GM19463 (cell line): ENCODE results near the gene FLT1.

ENCODE experiments used
- ATAC-seq: cut with Tn5 transposase; IDR thresholded peaks from one replicate; pipeline ENCODE4 v1.9.1; 2021; ENCODE audit warnings: mild to moderate bottlenecking, moderate library complexity; ENCODE audit not compliant: unreplicated experiment

Gene FLT1

DNA sequence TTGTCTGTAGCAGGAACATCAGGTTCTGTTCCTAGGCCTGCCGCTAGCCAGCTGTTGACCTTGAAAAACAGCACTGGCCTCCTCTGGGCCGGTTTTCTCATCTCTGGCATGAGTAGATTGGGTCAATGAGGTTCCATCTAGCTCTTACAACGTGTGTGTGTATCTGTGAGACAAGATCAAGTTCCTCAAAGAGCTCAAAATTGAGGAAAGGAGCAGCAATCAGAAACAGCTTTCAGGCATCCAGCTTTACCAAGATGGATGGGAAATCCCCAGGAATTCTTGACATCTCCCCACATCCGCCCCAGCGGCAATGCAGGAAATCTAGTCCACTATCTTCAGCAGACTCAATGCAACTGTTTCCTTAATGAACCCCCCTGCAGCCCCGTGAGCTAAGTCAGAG, 4.9 kb downstream of the FLT1 start:
- ATAC-seq: no peak

DNA sequence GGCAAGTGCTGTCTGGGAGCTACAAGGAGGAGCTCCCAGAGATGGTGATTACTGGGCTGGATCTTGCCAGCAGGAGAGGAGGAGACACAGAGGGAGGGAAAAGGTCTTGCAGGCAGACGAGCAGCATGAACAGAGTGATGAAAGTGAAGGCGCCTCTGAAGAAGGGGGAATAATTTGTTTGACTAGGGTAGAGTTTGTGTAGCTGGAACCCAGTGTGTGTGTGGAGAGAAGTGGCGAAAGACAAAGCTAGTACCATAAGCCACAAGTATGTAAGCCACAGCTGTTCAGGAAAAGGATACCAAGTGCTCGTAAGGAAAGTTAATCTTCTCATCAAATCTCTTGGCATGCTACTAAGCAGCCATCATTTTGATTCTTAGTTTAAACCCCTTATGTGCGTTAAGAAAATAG, 5.4 kb downstream of the FLT1 start:
- ATAC-seq: no peak

DNA sequence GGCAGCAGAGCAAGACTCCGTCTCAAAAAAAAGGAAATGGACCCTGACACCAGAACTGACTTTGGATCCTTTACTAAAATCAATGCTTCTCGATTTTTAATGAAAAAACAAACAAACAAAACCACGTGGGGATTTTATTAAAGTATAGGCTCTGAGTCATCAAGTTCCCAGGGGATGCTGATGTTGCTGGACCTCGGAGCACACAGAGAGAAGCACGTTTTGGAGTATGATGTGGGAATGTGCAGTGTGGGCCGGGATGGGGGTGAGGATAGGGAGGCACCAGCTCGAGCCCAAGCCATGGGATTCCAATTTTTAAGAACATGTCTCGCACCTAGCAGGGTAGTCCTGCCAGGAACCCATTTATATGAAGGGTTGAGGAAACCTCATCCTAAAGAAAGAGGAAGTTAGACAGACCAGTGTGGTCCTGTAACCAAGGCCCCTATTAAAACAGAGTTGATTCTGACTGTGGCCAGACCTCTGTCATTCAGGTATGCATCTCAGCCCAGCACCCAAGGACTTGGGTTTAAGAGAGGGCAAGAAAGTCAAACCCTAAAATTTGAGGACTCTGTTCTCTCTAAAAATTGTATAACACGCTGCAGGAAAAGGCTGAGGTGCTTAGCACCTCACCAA, 6.4 kb downstream of the FLT1 start:
- ATAC-seq: no peak

DNA sequence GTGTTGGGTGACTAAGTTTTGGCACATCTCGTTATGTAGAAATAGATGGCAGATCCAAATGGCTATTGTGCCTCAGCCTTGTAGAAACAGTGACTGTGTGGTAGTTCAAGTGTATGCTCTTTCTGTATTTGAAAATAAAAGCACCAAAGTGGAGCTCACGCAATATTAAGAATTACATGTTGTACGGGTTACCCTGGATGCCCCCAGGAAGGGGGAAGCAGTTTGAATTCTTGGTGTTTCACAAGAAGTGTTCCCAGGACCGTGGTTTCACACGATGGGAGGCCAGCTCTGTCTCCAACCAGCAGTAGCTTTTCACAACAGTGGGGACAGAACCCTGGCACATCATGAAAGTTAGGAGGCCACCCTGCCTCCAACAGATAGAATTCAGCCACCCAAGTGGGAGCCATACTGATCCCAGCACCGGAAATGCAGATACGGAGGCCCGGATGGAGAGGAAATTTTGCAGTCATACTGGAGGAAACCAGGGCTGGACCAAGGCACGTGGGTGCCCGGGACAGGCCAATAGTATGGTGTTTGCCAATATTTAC, 8.9 kb downstream of the FLT1 start:
- ATAC-seq: no peak

DNA sequence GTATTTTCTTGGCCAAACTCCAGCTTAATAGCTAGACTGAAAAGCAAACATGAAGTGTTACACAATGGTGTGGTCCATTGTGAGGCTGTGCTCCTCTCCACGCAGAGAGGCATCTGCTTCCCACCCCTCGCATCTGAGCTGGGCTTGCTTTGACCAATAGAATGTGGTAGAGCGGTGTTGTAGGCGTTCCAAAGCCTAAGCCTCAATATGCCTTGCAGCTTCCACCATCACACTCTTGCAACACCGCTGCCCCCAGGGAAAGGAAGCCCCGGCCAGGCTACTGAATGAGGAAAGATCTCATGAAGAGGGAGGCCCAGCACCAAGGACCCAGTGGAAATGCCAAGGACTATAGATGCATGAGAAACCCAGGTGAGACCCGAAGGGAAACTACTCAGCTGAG, 9.4 kb downstream of the FLT1 start:
- ATAC-seq: no peak

DNA sequence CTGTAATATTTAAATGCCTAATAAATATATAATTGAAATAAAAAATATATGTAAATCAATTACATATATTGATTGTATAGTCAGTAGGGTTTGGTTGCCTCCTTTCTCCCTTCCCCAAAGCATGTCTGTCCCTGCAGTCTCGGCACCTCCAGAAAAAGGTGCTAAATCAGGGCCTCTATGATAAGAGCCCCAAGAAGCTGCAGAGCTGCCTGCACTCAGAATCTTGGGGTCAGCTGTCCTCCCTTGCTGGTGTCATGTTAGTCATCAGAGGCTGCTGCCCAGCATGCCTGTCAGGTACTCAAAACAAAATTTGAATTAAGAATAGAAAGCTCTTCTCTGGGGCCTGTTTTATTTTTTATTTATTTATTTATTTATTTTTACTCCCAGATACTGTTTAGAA, 9.8 kb downstream of the FLT1 start:
- ATAC-seq: no peak

DNA sequence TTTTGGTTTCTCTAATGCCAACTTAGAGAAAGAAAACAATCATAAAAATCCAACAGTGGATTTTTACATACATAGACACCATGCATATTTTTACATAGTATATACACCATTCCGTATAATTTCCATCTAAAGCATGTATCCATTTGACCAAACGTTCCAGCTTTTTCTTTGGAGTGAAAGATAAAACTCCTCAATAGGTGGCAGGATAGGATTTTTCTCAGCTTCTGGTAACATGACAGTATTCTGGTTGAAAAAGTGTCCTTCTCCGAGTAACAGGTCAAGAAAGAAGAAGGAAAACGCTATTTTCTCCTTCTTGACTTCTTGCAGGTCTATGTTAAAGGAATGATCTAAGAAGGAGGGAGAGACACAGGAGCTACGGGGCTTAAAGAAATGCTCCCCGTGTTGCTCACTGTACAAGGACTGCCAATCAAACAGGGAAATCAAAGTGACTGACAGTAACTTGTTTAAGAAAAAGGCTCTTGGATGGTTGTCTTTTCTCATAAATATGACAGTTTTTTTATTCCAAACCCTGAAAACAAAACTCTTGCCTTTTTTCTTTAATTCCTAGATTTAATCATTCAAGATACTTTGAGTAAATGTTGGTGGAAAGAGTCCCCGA, 11.5 kb downstream of the FLT1 start:
- ATAC-seq: no peak

DNA sequence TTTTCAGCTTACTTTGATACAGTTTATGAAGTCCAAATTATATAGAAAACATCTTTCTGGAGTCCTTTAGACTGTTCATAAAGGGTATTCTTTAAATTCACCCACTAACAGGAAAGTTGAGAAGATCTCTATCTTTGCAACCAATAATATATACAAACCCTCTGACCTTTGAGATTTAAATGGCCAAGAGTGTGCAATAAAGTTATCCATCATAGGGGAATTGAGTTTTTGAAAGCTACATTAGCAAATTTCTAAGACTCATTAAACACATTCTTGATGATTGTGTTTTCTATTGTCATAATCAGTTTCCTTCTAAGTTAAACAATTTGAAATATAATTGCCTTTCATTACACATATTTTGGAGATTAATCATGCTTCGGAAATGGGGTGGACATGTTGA, 15.9 kb downstream of the FLT1 start:
- ATAC-seq: no peak

DNA sequence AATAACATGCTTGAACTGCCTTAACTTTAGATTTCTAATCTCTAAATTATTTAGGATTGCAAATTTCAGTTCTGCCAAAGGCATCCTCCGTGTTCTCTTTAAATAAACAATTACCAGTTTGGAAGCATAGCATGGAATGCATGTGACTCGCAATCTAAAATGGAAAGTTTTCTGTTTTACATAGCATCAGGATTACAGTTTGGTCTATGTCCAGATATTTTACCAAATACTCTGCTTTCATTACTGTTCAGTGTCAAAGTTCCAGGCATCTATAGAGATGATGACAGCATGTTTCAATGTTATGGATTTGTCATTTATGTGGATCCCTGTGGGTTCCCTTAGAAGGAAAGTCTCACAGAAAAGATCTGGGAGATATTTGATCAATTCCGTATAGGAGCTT, 16.8 kb downstream of the FLT1 start:
- ATAC-seq: no peak

DNA sequence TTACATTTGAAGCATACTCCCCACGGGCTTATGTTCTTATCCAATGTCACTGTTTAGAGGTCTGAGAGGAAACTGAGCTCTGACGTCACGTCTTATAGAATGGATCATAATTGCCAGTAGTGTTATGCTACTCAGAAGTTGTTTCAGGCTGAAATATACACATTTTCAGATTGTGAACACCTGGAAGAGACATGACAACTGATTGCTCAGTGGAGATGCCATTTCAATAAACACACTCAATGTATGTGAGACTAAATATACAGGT, 17.3 kb downstream of the FLT1 start:
- ATAC-seq: no peak

DNA sequence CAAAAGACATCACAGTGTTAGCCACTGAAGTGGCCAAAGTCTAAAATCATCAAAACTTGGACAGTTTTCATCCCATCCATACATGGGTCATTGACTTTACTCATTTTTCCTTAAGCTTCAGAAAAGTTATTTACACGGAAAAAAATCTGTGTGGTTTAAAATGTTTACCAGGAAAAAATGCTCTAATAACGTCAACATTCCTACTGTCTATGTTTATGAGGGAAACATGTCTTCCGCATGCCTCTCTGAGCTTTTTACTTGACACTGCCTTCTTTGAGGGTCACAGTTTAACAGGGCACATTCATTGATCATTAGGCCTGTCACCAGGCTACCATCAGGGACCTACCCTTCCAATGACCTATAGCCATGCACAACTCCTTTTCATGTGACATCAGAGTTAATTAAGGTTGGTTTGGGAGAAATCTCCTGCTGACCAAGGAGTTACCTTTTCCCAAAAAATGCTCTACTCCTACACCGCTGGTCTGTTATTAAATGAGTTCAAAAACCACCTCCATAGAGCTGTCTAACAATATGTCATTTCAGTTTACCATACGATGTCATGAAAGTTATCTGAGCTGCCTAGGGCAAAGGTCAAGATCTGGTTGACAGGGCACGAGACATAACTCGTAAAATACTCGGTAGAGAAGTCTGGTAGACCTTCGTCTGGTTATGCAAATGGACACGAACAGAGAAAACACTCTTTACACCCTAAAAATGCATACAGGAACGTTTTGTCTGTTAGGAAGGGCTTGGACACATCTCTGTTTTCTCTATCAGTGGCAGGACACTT, 17.8 kb downstream of the FLT1 start:
- ATAC-seq: no peak

DNA sequence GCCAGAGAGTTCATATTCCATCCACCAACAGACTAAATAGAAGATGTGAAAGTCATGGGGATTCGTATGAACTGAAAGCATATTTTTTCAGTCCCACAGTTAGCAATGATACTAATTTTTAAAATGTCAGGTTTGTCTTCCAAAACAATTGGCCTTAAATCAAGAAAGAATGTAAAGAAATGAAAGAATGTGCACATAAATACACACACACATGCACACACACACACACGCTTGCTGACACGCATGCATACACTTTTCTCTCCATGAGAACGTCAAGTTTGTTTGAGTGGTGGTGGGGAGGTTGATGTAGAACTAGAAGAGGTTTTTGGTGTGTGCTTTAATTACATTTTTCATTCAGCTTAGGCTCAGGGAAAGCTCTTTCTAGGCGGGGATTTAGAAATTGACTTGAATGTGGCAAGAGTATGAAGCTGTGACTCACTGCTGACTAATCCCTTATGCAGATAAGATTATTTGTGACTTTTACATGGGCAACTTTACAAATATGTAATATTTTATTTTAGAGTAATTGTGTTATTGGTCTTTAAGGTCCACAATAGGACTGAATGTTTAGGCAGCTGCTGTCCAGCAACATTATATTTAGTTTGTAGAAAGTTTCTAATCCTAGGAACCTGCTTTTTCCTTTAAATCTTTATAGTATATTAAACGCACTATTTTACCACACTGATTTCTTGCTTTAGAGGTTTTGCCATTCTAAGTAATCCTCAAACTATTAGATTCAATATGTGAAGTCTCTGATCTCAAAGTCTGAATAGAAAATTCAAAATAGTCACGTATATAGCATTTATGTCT, 18.8 kb downstream of the FLT1 start:
- ATAC-seq: no peak

DNA sequence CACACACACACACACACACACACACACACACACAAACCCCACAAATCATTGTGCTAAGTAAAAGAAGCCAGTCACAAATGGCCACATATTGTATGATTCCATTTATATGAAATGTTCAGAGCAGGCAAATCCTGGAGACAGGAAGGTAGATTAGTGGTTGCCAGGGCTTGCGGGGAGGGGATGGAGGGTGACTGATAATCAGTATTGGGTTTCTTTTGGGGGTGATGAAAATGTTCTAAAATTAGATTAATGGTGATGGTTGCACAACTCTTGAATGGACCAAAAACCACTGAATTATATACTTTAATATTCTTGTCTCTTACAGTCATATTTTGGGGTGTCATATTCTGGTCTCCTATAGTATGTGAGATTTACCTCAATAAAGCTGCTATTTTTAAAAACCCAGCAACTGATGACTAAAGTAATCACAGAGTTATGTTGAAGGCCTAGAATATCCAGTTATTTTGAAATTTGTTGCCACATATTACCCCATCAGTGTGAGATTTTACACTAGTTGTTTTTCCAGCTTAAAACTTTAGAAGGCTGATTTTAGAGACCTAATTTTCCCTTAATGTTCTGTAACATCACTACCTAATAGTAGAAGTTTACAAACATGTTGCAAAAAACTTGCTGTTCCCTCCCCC, 20.3 kb downstream of the FLT1 start:
- ATAC-seq: no peak

DNA sequence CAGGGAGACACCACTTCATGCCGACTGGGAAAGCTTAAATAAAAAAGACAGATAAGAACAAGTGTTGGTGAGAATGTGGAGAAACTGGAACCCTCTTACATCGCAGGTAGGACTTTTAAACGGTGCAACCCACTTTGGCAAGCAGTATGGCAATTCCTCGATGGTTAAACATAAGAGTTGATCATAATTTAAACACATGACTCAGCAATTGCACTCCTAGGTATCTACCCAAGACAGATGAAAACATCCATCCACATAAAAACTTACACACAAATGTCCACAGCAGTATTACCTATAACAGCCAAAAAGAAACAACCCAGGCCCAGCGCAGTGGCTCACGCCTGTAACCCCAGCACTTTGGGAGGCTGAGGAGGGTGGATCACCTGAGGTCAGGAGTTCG, 21.9 kb downstream of the FLT1 start:
- no peak for ATAC-seq

DNA sequence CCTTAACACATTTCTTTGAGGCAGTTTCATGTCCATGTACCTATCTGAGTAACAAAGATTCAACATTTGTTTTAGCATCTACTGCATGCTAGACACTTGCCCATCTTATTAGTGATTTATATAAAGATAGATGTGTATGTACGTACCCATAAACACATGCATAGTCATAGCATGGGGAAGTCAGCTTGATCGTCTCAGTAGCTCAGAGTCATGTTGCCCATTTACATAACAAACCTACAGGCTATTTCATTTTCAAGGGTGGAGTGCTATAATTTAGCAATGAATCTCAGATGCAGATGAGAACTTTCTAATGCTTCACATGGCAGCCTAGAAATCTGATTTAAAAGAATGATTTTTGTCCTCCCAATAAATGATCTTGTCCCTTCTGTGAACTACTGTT, 23.5 kb downstream of the FLT1 start:
- no peak for ATAC-seq

DNA sequence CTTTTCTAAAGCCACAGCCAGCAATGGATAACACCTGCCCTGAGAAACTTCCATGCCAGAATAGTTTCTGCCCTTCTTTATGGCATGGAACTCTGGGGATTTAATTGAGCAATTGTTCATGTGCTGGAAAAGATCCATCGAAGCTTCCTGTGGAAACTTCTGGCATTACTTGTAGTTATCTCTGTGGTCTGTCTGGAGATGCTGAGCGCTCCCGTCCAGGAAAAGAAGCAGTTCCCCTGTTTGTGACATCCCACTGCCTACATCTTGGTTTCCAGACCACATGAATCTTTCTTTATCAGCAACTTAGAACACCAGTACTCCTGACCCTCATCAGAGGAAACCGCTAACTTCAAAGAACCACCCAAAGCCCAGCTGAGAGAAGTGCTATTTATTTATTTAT, 24.6 kb downstream of the FLT1 start:
- ATAC-seq: no peak

DNA sequence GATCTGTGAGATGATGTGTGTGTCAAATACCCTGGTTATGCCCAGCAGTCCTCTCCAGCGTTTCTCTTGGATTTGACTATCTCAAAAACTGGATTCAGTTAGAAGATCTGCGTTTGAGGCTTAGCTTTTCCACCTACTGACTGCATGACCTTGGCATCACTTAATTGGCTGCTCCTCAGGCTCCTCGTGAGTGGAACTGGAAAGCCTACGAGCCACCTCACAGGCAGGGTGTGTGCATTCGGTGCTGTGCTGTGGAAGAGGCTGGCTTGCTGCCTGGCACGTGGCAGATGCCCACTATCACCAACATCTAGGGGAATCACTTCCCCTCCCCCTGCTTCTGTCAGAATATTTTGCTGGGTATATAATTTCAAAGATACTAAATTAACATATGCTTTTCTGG, 25.6 kb downstream of the FLT1 start:
- ATAC-seq: no peak

DNA sequence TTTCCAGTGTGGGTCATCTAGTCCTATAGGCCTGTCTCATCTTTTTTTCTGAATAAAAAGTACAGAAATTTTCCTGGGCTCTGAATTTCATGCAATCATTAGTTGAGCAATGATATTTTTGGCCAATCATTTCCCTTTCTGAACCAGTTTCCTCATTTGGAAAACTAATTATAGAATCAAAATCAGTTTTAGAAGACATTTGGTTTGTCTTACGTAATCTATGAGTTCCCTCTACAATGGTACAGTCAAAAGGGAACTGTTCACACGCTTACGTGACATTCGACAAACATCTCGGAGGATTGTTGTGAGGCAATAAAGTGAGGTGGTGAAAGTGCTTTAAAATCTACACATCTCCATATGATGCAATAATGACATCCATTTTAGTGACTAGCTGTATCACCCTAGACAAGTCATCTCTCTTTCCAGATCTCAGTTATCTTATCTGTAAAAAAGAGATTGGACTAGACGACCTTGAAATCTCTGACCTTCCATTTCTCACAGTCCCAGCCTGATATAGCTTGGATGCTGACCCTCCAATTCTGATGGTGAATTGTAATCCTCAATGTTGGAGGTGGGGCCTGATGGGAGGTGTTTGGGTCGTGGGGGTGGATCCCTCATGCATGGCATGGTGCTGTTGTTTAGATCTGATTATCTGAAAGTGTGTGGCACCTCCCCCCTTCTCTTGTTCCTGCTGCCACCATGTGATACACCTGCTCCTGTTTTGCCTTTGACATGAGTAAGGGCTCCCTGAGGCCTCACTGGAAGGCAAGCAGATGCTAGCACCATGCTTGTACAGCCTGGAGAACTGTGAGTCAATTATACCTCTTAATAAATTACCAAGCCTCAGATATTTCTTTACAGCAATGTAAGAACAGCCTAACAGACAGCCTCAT, 26.7 kb downstream of the FLT1 start:
- ATAC-seq: no peak

DNA sequence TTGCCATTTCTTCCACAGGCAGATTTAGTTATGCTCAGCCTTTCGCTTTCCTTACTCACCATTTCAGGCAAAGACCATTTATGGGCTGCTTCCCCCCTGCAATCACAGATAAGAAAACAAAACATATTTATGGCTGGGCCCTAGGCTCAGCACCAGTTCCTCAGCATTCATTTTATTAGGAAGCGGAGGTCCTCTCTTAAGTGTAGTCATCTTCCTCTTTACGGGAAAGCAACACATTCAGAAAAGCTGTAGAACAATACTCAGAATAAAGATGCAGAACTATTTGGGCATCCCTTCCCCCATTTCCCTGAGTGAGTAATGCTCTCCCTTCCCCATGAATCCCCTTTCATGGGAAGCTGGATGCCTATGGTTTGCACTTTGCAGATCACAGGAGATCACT, 27.9 kb downstream of the FLT1 start:
- no peak for ATAC-seq

DNA sequence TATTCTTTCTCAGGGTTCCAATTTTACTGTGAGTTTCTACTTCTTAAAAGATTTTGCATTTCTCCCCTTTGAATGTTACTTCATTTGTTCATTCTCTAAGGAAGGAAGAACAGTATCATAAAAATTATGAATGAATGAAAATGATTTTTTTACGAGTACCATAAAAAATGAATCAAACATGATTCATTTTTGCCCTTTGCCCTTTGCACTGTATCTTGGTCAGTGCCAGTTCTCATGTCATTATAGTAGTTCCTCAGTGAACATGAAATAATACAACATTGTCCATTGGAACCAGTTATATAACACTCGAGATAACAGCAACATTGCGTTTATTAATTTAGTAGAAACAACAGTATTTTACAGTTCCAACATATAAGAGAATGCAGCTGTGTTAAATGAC, 28.8 kb downstream of the FLT1 start:
- no peak for ATAC-seq
